HL-60/S4 (cell line): ENCODE data around the gene LRP1B.

Experiments
- in situ Hi-C: fragments of 300-500 bp; cut with MboI; formaldehyde crosslinking; loops from 2 replicates; pipeline ENCODE4 v1.14.3; 2022; ENCODE audit warnings: low sequenced_read_pairs

LRP1B gene

GRCh38 chr2:141796449-141796848, 334.4 kb downstream of the LRP1B start:
- in situ Hi-C loops, result no loop called here

GRCh38 chr2:141791521-141791920, 339.3 kb downstream of the LRP1B start:
- in situ Hi-C loops, result no loop called here

- in situ Hi-C loops, result no loop called here
These were observed 348.2 kb downstream of the LRP1B start for GRCh38 chr2:141782574-141782973.

GRCh38 chr2:141778315-141778835, 352.4 kb downstream of the LRP1B start:
- in situ Hi-C loops, result no loop called here

- in situ Hi-C loops, result no loop called here
These were observed 360.3 kb downstream of the LRP1B start for GRCh38 chr2:141770530-141770929.

- in situ Hi-C loops, result no loop called here
These were observed 363.1 kb downstream of the LRP1B start for GRCh38 chr2:141767691-141768090.

- in situ Hi-C loops, result no loop called here
These were observed 363.8 kb downstream of the LRP1B start for GRCh38 chr2:141767051-141767450.

- in situ Hi-C loops, result no loop called here
These were observed 364.6 kb downstream of the LRP1B start for GRCh38 chr2:141766225-141766624.

- in situ Hi-C loops, result no loop called here
These were observed 382.2 kb downstream of the LRP1B start for GRCh38 chr2:141748616-141749015.

GRCh38 chr2:141741652-141742051, 389.2 kb downstream of the LRP1B start:
- in situ Hi-C loops, result no loop called here

- in situ Hi-C loops, result no loop called here
These were observed 393.1 kb downstream of the LRP1B start for GRCh38 chr2:141737492-141738255.

- in situ Hi-C loops, result no loop called here
These were observed 394.4 kb downstream of the LRP1B start for GRCh38 chr2:141736466-141736865.

GRCh38 chr2:141728886-141729285, 401.9 kb downstream of the LRP1B start:
- in situ Hi-C loops, result no loop called here

GRCh38 chr2:141728142-141728541, 402.7 kb downstream of the LRP1B start:
- in situ Hi-C loops, result no loop called here

- in situ Hi-C loops, result no loop called here
These were observed 406.4 kb downstream of the LRP1B start for GRCh38 chr2:141724426-141724825.

GRCh38 chr2:141723814-141724213, 407.0 kb downstream of the LRP1B start:
- in situ Hi-C loops, result no loop called here

- in situ Hi-C loops, result no loop called here
These were observed 410.3 kb downstream of the LRP1B start for GRCh38 chr2:141720476-141720875.

- in situ Hi-C loops, result no loop called here
These were observed 416.3 kb downstream of the LRP1B start for GRCh38 chr2:141714496-141714895.

GRCh38 chr2:141711627-141712026, 419.2 kb downstream of the LRP1B start:
- in situ Hi-C loops, result no loop called here

- in situ Hi-C loops, result no loop called here
These were observed 420.1 kb downstream of the LRP1B start for GRCh38 chr2:141710589-141711239.

GRCh38 chr2:141709756-141710155, 421.1 kb downstream of the LRP1B start:
- in situ Hi-C loops, result no loop called here

GRCh38 chr2:141707486-141707885, 423.3 kb downstream of the LRP1B start:
- in situ Hi-C loops, result no loop called here
